PC-3 (cell line): Measurements from ENCODE around the gene NFKB2. TPM values are rescaled to one million over a fixed set of nuclear protein-coding genes. Genes with fewer than 3 reads are reported as not detected.

ENCODE experiments used
- ATAC-seq: fragments of 200-7000 bp; cut with Tn5 transposase; 2 replicates; pipeline ENCODE4 v1.9.1; 2020; ENCODE audit warnings: mild to moderate bottlenecking, moderate library complexity
- BruUV-seq: library from RNA; stranded (reverse); fragments of 400-500 nt; replicated peaks from 2 replicates; lab custom pipeline; 2021; lab: Mats Ljungman, UMichigan
- CTCF ChIA-PET: fragments of 300-600 bp; sonication (Branson Sonifier 250); formaldehyde crosslinking; loops from one replicate; lab custom pipeline; 2022; ENCODE audit warnings: antibody characterized with exemption; lab: Charles Lee
- POLR2A ChIA-PET: fragments of 300-600 bp; sonication (Branson Sonifier 250); formaldehyde crosslinking; loops from one replicate; lab custom pipeline; 2022; ENCODE audit warnings: antibody characterized with exemption; ENCODE audit not compliant: unreplicated experiment; lab: Charles Lee
- DNase-seq: peaks from one replicate; pipeline ENCODE4 v3.0.0-alpha.2; 2015
- H2AFZ ChIP-seq: fragments of 300-600 bp; sonication (generic); 2 replicates; pipeline ENCODE4 v1.6.0; 2016; ENCODE audit warnings: antibody characterized with exemption, low read length
- H3F3A ChIP-seq: fragments of 300-600 bp; sonication (generic); one replicate; pipeline ENCODE4 v1.6.0; 2017; ENCODE audit warnings: antibody characterized with exemption, low read length, control low read depth, mild to moderate bottlenecking; ENCODE audit not compliant: unreplicated experiment
- H3K27ac ChIP-seq: fragments of 300-600 bp; sonication (generic); 2 replicates; pipeline ENCODE4 v1.5.1; 2016; ENCODE audit warnings: mild to moderate bottlenecking, low read length
- H3K27me3 ChIP-seq: fragments of 300-600 bp; sonication (generic); 2 replicates; pipeline ENCODE4 v1.6.1; 2016; ENCODE audit warnings: low read length, mixed read lengths
- H3K36me3 ChIP-seq: fragments of 300-600 bp; sonication (generic); 2 replicates; pipeline ENCODE4 v1.6.1; 2016; ENCODE audit warnings: low read depth, mixed run types, low read length, mixed read lengths
- H3K4me1 ChIP-seq: fragments of 300-600 bp; sonication (generic); 2 replicates; pipeline ENCODE4 v1.5.1; 2016; ENCODE audit warnings: low read length; ENCODE audit not compliant: insufficient read depth
- H3K4me2 ChIP-seq: fragments of 300-600 bp; sonication (generic); 2 replicates; pipeline ENCODE4 v1.6.0; 2016; ENCODE audit warnings: low read length
- H3K4me3 ChIP-seq: fragments of 300-600 bp; sonication (generic); 2 replicates; pipeline ENCODE4 v1.5.1; 2016; ENCODE audit warnings: mild to moderate bottlenecking, low read length, mixed read lengths
- H3K79me2 ChIP-seq: fragments of 300-600 bp; sonication (generic); 2 replicates; pipeline ENCODE4 v1.6.1; 2017; ENCODE audit warnings: low read length, mixed read lengths
- H3K9ac ChIP-seq: fragments of 300-600 bp; sonication (generic); 2 replicates; pipeline ENCODE4 v1.6.0; 2016; ENCODE audit warnings: mild to moderate bottlenecking, low read length
- H3K9me2 ChIP-seq: fragments of 300-600 bp; sonication (generic); replicated peaks from 2 replicates; pipeline ENCODE4 v1.6.1; 2016; ENCODE audit warnings: mixed run types, low read length, mixed read lengths
- H3K9me3 ChIP-seq: fragments of 300-600 bp; sonication (generic); 2 replicates; pipeline ENCODE4 v1.6.1; 2016; ENCODE audit warnings: low read length, mixed read lengths
- H4K20me1 ChIP-seq: fragments of 300-600 bp; sonication (generic); 2 replicates; pipeline ENCODE4 v1.6.1; 2016; ENCODE audit warnings: low read length, mixed read lengths
- EZH2 ChIP-seq: fragments of 300-600 bp; sonication (generic); IDR thresholded peaks from one replicate; pipeline ENCODE4 v1.6.1; 2017; ENCODE audit warnings: antibody characterized with exemption, mild to moderate bottlenecking, low read length; ENCODE audit not compliant: unreplicated experiment
- EZH2phosphoT487 ChIP-seq: fragments of 300-600 bp; sonication (generic); IDR thresholded peaks from 2 replicates; pipeline ENCODE4 v1.6.1; 2018; ENCODE audit warnings: mild to moderate bottlenecking, antibody characterized with exemption, low read length, borderline replicate concordance
- intact Hi-C: fragments of 100-400 bp; cut with micrococcal nuclease; formaldehyde crosslinking; loops from 2 replicates; pipeline ENCODE4 v1.9.0; 2023
- total RNA-seq: library from RNA; depleted of rRNA; stranded (reverse); fragments of >200 nt; gene quantifications from 2 replicates; pipeline ENCODE4 v1.2.3, GENCODE V29; 2014
- TF ChIP-seq, protein P1 (sequence below): fragments of 300-600 bp; sonication (generic); conservative IDR thresholded peaks from 2 replicates; pipeline ENCODE4 v1.5.1; 2017; ENCODE audit warnings: antibody characterized with exemption, low read depth, mild to moderate bottlenecking, low read length

NFKB2 gene
- total RNA-seq, 1 experiment from 2014 or later: 45.0 TPM

DNA sequence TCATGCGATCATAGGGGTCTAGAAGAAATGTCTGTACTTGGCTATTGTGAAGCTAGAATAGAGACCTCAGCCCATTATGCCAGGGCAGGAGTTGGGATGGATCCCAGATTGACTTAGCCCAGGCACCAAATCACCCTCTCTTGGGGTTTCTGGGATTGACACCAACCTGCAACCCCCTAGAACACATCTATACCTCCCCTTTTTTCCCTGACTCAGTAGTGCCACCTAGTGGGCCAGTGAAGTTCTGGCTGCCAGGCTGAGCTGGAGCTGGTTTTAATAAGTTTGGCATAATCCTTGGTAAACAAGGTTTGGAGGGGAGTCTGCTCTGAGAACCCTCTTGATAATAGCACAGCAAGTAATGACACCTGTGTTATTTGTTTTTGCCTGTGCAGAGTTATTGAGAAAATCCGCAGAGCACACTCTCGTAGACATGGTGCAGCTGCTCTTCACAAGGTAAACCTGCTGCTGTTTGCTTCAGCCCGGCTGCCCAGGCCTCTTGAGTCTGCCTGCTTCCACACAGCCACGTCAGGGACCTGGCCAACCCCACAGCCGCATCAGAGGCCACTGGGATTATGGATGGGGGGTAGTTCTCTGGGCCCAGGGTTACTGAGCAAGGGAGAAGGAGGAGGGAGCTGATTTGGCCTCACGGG is 43.3 kb upstream of the NFKB2 start:
- Histone ChIP-seq H3K9ac (no peak overlapping the region), H3K9me2 (no peaks in the 10 kb centered on the region), H4K20me1 (no peaks in the 10 kb centered on the region), H3K27me3 (no peaks in the 10 kb centered on the region), H3F3A (no peaks in the 10 kb centered on the region), H3K4me1 (no peaks in the 10 kb centered on the region), H3K27ac (no peak overlapping the region), H3K4me3 (no peak overlapping the region), H2AFZ (no peak overlapping the region), H3K4me2 (no peak overlapping the region), H3K36me3 (peaks cover 24% of the 10 kb centered on the region), H3K9me3 (no peaks in the 10 kb centered on the region), H3K79me2 (no peaks in the 10 kb centered on the region)
- POLR2A ChIA-PET: no interaction called here
- no peak for TF ChIP-seq EZH2
- TF ChIP-seq, protein P1, sequence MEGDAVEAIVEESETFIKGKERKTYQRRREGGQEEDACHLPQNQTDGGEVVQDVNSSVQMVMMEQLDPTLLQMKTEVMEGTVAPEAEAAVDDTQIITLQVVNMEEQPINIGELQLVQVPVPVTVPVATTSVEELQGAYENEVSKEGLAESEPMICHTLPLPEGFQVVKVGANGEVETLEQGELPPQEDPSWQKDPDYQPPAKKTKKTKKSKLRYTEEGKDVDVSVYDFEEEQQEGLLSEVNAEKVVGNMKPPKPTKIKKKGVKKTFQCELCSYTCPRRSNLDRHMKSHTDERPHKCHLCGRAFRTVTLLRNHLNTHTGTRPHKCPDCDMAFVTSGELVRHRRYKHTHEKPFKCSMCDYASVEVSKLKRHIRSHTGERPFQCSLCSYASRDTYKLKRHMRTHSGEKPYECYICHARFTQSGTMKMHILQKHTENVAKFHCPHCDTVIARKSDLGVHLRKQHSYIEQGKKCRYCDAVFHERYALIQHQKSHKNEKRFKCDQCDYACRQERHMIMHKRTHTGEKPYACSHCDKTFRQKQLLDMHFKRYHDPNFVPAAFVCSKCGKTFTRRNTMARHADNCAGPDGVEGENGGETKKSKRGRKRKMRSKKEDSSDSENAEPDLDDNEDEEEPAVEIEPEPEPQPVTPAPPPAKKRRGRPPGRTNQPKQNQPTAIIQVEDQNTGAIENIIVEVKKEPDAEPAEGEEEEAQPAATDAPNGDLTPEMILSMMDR: peak; percentile 90
- BruUV-seq: no TSS peak
- CTCF ChIA-PET: interaction anchor here (0.5 to 1.7 kb wide), 5 partner anchors 111 to 192 kb away, joined by 3 to 14 read pairs (median 8); partner anchors contain the start of gene PITX3
- no peak for ATAC-seq
- intact Hi-C loops: loop anchor here (1.0 kb wide), 1 partner anchor 122 kb away; no protein-coding TSS in a partner anchor
- peak; percentile 73 for DNase-seq

- no peak overlapping the region for H3K9ac ChIP-seq
- H3K9me2 ChIP-seq: no peaks in the 10 kb centered on the region
- H3K79me2 ChIP-seq: no peaks in the 10 kb centered on the region
- peaks cover 31% of the 10 kb centered on the region for H3K36me3 ChIP-seq
- ATAC-seq (no peak), DNase-seq (no peak)
- ChIA-PET CTCF (no interaction called here), POLR2A (no interaction called here)
- H3K4me3 ChIP-seq: no peak overlapping the region
- H3K4me1 ChIP-seq: no peaks in the 10 kb centered on the region
- no peaks in the 10 kb centered on the region for H3K27me3 ChIP-seq
- H3K9me3 ChIP-seq: no peaks in the 10 kb centered on the region
- H3K4me2 ChIP-seq: no peak overlapping the region
- intact Hi-C loops: no loop called here
- TF ChIP-seq EZH2phosphoT487: no peak
- TF ChIP-seq, protein P1: no peak
- no peak for TF ChIP-seq EZH2
- BruUV-seq: no TSS peak
- H2AFZ ChIP-seq: no peak overlapping the region
- H3F3A ChIP-seq: no peaks in the 10 kb centered on the region
- H4K20me1 ChIP-seq: no peaks in the 10 kb centered on the region
- no peak overlapping the region for H3K27ac ChIP-seq
Observed at GRCh38 chr10:102354451-102354850, 41.1 kb upstream of the NFKB2 start.

DNA sequence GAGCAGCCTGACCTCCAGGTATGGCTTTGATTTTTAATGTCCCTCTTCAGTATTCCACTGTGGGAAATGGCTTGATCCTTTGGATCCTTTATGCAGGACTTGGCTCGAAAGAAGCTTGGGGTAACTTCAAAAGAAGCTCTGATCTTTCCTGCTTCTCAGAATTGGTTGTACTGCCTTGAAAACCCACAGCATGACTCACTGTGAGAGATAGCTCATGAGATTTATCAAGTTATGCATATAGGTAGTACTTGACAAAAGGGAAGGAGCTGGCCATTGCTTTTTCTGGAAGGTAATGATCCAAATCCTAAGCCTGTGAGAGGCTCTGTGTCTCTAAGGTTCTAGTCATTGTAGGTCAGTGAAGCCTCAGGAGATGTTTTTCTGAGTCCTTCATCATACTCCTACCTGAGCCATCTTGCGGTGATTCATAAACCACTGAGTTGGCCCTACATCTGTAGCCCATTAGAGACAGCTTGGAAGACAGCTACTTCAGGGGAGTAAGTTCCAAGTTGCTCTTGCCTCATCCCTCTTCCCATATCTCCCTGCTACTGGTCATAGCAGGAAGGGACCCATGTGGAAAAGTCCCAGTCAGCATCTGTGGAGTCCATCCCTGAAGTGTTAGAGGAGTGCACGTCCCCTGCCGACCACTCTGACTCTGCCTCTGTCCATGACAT is 36.7 kb upstream of the NFKB2 start:
- no peak for TF ChIP-seq EZH2phosphoT487
- TF ChIP-seq, protein P1: no peak
- TF ChIP-seq EZH2: no peak
- H3K4me2 ChIP-seq: no peak overlapping the region
- intact Hi-C loops: no loop called here
- H3K4me3 ChIP-seq: no peak overlapping the region
- H3K36me3 ChIP-seq: peaks cover 21% of the 10 kb centered on the region; the same call in 1 of the 2 replicates
- BruUV-seq: no TSS peak
- H3K9me3 ChIP-seq: no peaks in the 10 kb centered on the region
- H3K9ac ChIP-seq: no peak overlapping the region
- H4K20me1 ChIP-seq: no peaks in the 10 kb centered on the region
- CTCF ChIA-PET: no interaction called here
- H3K27ac ChIP-seq: no peak overlapping the region
- H3K4me1 ChIP-seq: no peaks in the 10 kb centered on the region
- no peaks in the 10 kb centered on the region for H3K27me3 ChIP-seq
- DNase-seq (no peak), ATAC-seq (no peak)
- POLR2A ChIA-PET: no interaction called here
- H3K79me2 ChIP-seq: no peaks in the 10 kb centered on the region
- H3F3A ChIP-seq: no peaks in the 10 kb centered on the region
- no peak overlapping the region for H2AFZ ChIP-seq
- H3K9me2 ChIP-seq: no peaks in the 10 kb centered on the region
